NCI-H510A treated with DMSO at 0.1 percent for 48 hours (cell line): ENCODE measurements around the gene B2M.
"Not testable (repeated sequence)": the region's sequence is repeated elsewhere in the genome, so short reads cannot be mapped to it uniquely, and the experiment has no call there.

Experiments
- DNase-seq: peaks from one replicate; lab custom pipeline; 2025; lab: John Stamatoyannopoulos, UW

The B2M gene

GRCh38 chr15:44726136-44726535, 14.8 kb downstream of the B2M start:
- DNase-seq = no peak

- DNase-seq = peak; percentile 3
Measured at GRCh38 chr15:44726568-44727484, 15.5 kb downstream of the B2M start.

- no peak for DNase-seq
Measured at GRCh38 chr15:44727485-44728231, 16.3 kb downstream of the B2M start.

GRCh38 chr15:44728232-44728575, 16.9 kb downstream of the B2M start:
- DNase-seq = not testable (repeated sequence)

GRCh38 chr15:44728576-44729407, 17.5 kb downstream of the B2M start:
- DNase-seq = peak; percentile 91

- DNase-seq = peak; percentile 38
Measured at GRCh38 chr15:44729408-44730127, 18.3 kb downstream of the B2M start.

GRCh38 chr15:44734839-44735481, 23.6 kb downstream of the B2M start:
- no peak for DNase-seq

- DNase-seq = no peak
Measured at GRCh38 chr15:44735482-44736180, 24.3 kb downstream of the B2M start.

- no peak for DNase-seq
Measured at GRCh38 chr15:44736181-44736765, 25.0 kb downstream of the B2M start, which contains the start of gene TRIM69. TRIM69 (plus strand) TSS chr15:44736528; CDS start chr15:44736705, 177 bp downstream.

GRCh38 chr15:44738340-44738984, 27.1 kb downstream of the B2M start:
- DNase-seq = peak; percentile 17

GRCh38 chr15:44739222-44739847, 28.0 kb downstream of the B2M start:
- DNase-seq = not testable (repeated sequence)

GRCh38 chr15:44743454-44743853, 32.1 kb downstream of the B2M start:
- DNase-seq = not testable (repeated sequence)

GRCh38 chr15:44753345-44753744, 42.0 kb downstream of the B2M start:
- no peak for DNase-seq

- peak; percentile 8 for DNase-seq
Measured at GRCh38 chr15:44763187-44763586, 51.9 kb downstream of the B2M start.

- no peak for DNase-seq
Measured at GRCh38 chr15:44763848-44764247, 52.5 kb downstream of the B2M start.

GRCh38 chr15:44765036-44765435, 53.7 kb downstream of the B2M start:
- DNase-seq = no peak
